HG03575 (cell line): ENCODE data around the gene SELENOI.
"Not testable (repeated sequence)": the region's sequence is repeated elsewhere in the genome, so short reads cannot be mapped to it uniquely, and the experiment has no call there.

Experiments
- ATAC-seq: cut with Tn5 transposase; IDR thresholded peaks from one replicate; pipeline ENCODE4 v1.9.1; 2021; ENCODE audit not compliant: unreplicated experiment, insufficient number of reproducible peaks, low FRiP score; ENCODE audit errors: extremely low read depth

SELENOI gene

DNA sequence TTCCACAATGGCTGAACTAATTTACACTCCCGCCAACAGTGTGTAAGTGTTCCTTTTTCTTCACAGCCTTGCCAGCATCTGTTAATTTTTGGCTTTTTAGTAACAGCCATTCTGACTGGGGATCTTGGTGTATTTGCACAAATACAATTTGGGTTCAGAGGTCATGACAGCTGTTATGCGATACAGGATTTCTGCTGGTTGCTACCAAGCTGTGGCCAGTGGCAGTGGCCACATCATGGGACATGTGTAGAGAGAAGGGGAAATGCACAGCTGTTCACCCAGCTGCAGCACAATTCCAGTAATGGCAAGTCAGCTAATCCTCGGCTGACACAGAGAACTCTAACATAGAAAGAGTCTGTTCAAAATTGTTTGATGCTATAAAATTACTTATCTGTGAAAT is 21.0 kb upstream of the SELENOI start:
- no peak for ATAC-seq

- no peak for ATAC-seq
Measured at GRCh38 chr2:26325851-26326250, 20.1 kb upstream of the SELENOI start.

GRCh38 chr2:26326514-26326913 is 19.4 kb upstream of the SELENOI start:
- no peak for ATAC-seq

DNA sequence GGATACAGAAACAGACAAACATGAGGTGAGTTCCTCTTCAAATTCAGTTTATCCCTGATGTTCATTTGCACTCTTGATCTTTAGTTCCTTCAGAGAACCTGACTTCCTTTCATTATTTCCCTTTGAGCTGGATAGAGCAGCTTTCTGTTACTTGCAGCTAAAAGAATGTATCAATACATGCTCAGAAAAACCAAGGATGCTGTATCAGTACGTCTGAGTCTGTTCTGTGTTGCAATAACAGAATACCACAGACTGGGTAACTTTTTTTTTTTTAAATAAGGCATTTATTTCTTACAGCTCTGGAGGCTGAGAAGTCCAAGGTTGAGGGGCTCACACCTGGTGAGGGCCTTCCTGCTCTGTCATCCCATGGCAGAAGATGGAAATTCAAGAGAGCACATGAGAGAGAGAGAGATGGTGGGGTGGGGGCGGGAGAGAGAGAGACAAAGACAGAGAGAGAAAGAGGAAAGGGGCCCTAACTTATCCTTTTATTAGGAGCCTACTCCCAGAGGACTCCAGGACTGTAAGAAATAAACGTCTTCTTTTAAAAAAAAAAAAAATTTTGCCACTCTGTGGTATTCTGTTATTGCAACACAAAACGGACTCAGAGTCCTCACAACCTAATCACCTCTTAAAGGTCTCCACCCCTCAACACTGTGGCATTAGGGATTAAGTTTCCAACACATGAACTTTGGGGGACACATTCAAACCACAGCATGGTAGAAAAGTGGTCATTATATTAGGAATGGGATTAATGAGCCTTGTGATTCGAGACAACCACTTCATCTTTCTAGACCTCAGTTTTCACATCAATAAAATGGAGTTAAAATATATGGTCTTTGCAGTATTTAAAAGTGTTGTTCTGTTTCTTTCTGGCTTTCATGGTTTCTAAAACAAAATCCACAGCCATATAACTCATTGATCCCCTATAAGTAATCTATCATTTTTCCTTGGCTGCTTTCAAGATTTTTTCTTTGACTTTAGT is 18.4 kb upstream of the SELENOI start:
- ATAC-seq = no peak

GRCh38 chr2:26329083-26329482 is 16.9 kb upstream of the SELENOI start:
- ATAC-seq = not testable (repeated sequence)

- no peak for ATAC-seq
Measured at GRCh38 chr2:26330114-26330549, 15.8 kb upstream of the SELENOI start.

GRCh38 chr2:26330604-26331003 is 15.3 kb upstream of the SELENOI start:
- ATAC-seq = no peak

GRCh38 chr2:26331321-26331720 is 14.6 kb upstream of the SELENOI start:
- not testable (repeated sequence) for ATAC-seq

DNA sequence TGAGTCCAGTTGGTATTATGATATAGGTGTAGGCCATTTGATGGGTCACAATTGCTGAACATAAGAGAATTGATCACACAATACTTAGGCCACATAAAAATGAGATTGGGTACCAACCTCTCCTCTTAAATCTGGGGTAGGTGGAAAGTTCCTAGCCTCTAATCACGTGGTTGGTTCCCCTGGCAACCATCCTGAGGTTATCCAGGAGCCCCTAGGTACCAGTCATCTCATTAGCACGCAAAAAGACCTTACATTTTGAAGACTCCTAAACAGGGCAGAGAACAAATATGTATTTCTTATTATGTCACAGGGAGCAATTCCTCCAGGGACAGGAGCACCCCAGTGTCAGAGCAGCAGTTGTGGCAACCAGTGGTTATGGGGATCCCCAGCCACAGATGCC is 12.7 kb upstream of the SELENOI start:
- ATAC-seq = no peak

- no peak for ATAC-seq
Measured at GRCh38 chr2:26335231-26335630, 10.7 kb upstream of the SELENOI start.

- no peak for ATAC-seq
Measured at GRCh38 chr2:26336719-26337118, 9.2 kb upstream of the SELENOI start.

- ATAC-seq = no peak
Measured at GRCh38 chr2:26337298-26337697, 8.6 kb upstream of the SELENOI start.

- ATAC-seq = no peak
Measured at GRCh38 chr2:26340831-26341230, 5.1 kb upstream of the SELENOI start.

DNA sequence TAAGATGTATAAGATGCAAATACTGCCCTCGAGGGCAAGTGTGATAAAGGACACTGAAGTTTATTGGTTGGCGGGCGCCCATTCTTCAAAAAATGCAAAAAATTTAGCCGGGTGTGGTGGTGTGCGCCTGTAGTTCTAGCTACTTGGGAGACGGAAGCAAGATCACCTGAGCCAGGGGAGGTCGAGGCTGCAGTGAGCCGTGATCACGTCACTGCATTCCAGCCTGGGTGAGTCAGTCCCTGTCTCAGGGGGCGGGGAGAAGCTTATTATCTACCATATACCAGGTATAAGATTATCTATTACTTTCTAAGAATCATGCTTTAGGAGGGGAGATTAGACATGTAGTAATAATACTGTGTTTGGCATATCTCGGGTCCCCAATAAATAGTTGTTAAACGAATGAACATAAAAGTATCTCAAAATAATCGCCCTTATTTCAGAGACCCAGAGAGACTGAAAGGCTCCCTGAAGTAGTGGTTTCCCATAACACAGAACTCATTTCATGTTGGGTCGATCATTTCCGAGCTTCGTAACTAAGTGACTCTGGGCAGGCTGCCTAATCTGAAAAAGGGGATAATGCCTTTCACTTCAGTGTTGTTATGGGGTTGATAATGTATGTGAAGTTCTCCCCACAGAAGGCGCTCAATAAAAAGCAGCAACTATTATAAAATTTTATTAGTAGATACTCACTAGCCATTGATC is 1.2 kb upstream of the SELENOI start:
- no peak for ATAC-seq

- no peak for ATAC-seq
Measured at GRCh38 chr2:26345283-26345544, 729 bp upstream of the SELENOI start.

- no peak for ATAC-seq
Measured at GRCh38 chr2:26346454-26347053, 611 bp downstream of the SELENOI start, which contains the start of gene ADGRF3. Gene ADGRF3 (minus strand): TSS chr2:26346789. CDS start chr2:26346234, 555 bp downstream.

DNA sequence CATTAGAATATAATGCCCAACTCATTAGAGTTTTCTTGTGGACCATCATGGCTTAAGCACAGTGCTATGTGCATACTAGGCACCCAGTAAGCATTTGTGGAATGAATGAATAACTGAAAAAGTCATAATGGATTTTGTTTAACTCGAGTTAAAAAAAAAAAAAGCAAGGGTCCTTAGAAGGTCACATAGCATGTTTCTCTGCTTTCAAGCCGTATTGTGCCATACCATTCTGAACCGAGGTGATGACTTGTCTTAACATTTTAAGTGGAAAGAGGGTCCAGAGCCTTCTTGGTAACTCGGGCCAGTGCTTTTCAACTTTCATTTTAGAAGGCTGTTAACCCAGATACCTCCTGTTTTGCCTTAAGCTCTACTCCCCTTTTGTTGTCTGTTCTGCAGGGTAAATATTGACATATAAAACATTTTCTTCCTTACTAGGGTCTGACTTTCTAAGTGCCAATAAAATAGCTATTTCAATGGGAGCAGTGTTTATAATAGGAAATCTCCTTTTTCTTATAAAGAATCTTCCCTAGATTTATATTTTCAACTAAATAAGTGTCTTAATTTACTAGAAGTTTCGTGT is 1.4 kb downstream of the SELENOI start:
- ATAC-seq = no peak

DNA sequence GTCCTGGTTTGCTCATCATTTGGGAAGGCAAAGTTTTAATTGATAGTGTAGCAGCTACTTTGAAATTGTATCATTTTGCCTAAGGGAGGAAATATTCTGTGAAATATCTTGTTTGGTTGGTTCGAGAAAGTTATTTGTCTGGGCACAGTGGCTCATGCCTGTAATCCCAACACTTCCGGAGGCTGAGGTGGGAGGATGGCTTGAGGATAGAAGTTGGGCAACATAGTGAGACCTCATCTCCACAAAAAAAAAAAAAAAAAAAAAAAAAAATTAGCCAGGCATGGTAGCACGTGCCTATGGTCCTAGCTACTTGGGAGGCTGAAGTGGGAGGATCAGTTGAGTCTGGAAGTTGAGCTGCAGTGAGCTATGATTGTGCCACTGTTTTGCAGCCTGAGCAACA is 3.7 kb downstream of the SELENOI start:
- no peak for ATAC-seq

DNA sequence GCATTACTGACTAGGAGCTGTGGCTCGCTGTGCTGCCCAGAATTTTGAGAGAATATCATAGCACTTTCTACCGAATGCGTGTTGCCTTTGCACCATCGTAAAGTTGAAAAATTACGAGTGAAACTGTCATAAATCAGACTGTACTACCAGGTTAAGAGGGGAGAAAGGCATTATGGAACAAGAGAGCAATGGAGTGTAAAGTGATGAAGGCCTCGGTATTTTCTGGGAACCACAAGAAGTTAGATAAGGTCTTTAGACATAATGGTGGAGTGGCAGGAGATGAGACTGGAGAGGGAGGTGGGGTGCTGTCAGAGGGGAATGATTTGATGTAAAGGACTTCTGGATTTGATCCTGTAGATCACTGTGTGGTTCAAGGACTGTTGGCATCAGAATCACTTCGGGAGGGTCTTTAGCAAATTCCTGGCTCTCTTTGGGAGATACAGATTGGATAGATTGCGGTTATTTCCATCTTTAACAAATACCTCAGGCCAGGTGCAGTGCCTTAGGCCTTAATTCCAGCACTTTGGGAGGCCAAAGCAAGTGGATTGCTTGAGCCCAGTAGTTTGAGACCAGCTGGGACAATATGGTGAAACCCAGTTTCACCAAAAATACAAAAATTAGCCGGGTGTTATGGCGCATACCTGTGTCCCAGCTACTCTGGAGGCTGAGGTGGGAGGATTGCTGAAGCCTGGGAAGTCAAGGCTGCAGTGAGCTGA is 5.6 kb downstream of the SELENOI start:
- ATAC-seq = no peak
